ENCODE results near the gene INPP5K. TPM values are rescaled to one million over a fixed set of nuclear protein-coding genes. Genes with fewer than 3 reads are reported as not detected.
"Not testable (repeated sequence)": the region's sequence is repeated elsewhere in the genome, so short reads cannot be mapped to it uniquely, and the experiment has no call there.

The INPP5K gene
- total RNA-seq, 1 experiment from 2014 or later: 29.4 TPM

GRCh38 chr17:1454541-1454940 lies 61.9 kb downstream of the INPP5K start:
- Mint-ChIP-seq H3K4me3 (peak overlapping the region; percentile 96 to 98), H3K4me1 (peaks cover 12 to 14% of the 10 kb centered on the region in 2 experiments), H3K27ac (peak overlapping the region; percentile 49 to 80 (median 55); a peak in 4 of 7 replicates), H3K9me3 (no peaks in the 10 kb centered on the region), H3K36me3 (ENCODE audit: insufficient read depth in 1 of 3, low read depth in 3 of 3) (peaks cover 4 to 29% (median 19%) of the 10 kb centered on the region in 3 experiments; a peak in 6 of 7 replicates), H3K27me3 (ENCODE audit: low read depth) (no peaks in the 10 kb centered on the region; the same call in none of the 2 replicates)
- H3K79me2 ChIP-seq (ENCODE audit: insufficient read depth, low read length): peaks cover 32% of the 10 kb centered on the region
- peaks cover 5% of the 10 kb centered on the region for H3K79me1 ChIP-seq (ENCODE audit: insufficient read depth, low read depth, low read length, poor library complexity, severe bottlenecking)
- H3K4me2 ChIP-seq (ENCODE audit: insufficient read depth, insufficient read length, low read length): peak overlapping the region; percentile 97
- no peak overlapping the region for H2AFZ ChIP-seq (ENCODE audit: low read length)
- no peak overlapping the region for H3K23ac ChIP-seq (ENCODE audit: insufficient read length, low read depth, low read length)
- H4K8ac ChIP-seq (replicated peaks; ENCODE audit: insufficient read length, low read depth, low read length): no peak overlapping the region
- H2BK20ac ChIP-seq (ENCODE audit: low read depth, low read length, poor library complexity, severe bottlenecking): no peak overlapping the region
- H3K9me3 ChIP-seq (ENCODE audit: control insufficient read depth, low read depth, low read length): no peaks in the 10 kb centered on the region
- H2BK12ac ChIP-seq (ENCODE audit: insufficient read length, low read depth, low read length): no peak overlapping the region
- no peak overlapping the region for H2BK5ac ChIP-seq (ENCODE audit: insufficient read length, low read length)
- no peaks in the 10 kb centered on the region for H4K20me1 ChIP-seq (ENCODE audit: control insufficient read depth, insufficient read depth, insufficient read length)
- no peak overlapping the region for H2BK15ac ChIP-seq (ENCODE audit: low read depth, low read length)
- H2BK120ac ChIP-seq (ENCODE audit: low read depth, low read length, poor library complexity, severe bottlenecking): no peak overlapping the region
- H4K5ac ChIP-seq (ENCODE audit: insufficient read length, low read depth, low read length): no peak overlapping the region
- H3K4ac ChIP-seq (ENCODE audit: low read depth, low read length): no peak overlapping the region
- peak overlapping the region; percentile 78 for H3K9ac ChIP-seq (ENCODE audit: extremely low read depth, insufficient read length, low read length)
- peaks cover 8% of the 10 kb centered on the region for H3K23me2 ChIP-seq (ENCODE audit: insufficient read length, low read depth, low read length, poor library complexity, severe bottlenecking)
- DNase-seq: no peak
- TF ChIP-seq, protein P1, sequence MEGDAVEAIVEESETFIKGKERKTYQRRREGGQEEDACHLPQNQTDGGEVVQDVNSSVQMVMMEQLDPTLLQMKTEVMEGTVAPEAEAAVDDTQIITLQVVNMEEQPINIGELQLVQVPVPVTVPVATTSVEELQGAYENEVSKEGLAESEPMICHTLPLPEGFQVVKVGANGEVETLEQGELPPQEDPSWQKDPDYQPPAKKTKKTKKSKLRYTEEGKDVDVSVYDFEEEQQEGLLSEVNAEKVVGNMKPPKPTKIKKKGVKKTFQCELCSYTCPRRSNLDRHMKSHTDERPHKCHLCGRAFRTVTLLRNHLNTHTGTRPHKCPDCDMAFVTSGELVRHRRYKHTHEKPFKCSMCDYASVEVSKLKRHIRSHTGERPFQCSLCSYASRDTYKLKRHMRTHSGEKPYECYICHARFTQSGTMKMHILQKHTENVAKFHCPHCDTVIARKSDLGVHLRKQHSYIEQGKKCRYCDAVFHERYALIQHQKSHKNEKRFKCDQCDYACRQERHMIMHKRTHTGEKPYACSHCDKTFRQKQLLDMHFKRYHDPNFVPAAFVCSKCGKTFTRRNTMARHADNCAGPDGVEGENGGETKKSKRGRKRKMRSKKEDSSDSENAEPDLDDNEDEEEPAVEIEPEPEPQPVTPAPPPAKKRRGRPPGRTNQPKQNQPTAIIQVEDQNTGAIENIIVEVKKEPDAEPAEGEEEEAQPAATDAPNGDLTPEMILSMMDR (conservative IDR thresholded peaks at IDR 0.05): no peak
- H3K56ac ChIP-seq (ENCODE audit: insufficient read length, low read depth, low read length): no peak overlapping the region
- H4K91ac ChIP-seq (ENCODE audit: insufficient read length, low read depth, low read length): no peak overlapping the region
- no peak overlapping the region for H3K27ac ChIP-seq (ENCODE audit: insufficient read length, low read depth, low read length)
- H2AK5ac ChIP-seq (ENCODE audit: insufficient read length, low read length): no peak overlapping the region
- no CpG with 5 or more reads among the region's 9 CpGs for WGBS (ENCODE audit: extremely low coverage, insufficient read length, low lambda C conversion rate)
- H3K4me1 ChIP-seq (ENCODE audit: insufficient read depth, low read length): no peaks in the 10 kb centered on the region; the same call in 1 of the 2 replicates
- H3K14ac ChIP-seq (ENCODE audit: insufficient read depth, low read length): no peak overlapping the region
- H3K18ac ChIP-seq (ENCODE audit: insufficient read length, low read depth, low read length): no peak overlapping the region
- no peak overlapping the region for H3T11ph ChIP-seq (ENCODE audit: low read length)
- no peaks in the 10 kb centered on the region for H3K27me3 ChIP-seq (ENCODE audit: insufficient read depth, low read length)

DNA sequence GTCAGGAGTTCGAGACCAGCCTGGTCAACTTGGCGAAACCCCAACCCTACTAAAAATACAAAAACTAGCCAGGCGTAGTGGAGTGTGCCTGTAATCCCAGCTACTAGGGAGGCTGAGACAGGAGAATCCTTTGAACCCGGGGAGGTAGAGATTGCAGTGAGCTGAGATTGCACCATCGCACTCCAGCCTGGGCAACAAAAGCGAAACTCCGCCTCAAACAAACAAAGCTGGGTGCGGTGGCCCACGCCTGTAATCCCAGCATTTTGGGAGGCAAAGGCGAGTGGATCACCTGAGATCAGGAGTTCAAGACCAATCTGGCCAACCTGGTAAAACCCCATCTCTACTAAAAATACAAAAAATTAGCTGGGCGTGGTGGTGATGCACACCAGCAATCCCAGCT lies 62.7 kb downstream of the INPP5K start:
- not testable (repeated sequence) for H3K23me2 ChIP-seq (ENCODE audit: insufficient read length, low read depth, low read length, poor library complexity, severe bottlenecking); H4K5ac ChIP-seq (ENCODE audit: insufficient read length, low read depth, low read length); H3K9me3 Mint-ChIP-seq; H3K27me3 ChIP-seq (ENCODE audit: insufficient read depth, low read length); H3K4me2 ChIP-seq (ENCODE audit: insufficient read depth, insufficient read length, low read length); H3K4ac ChIP-seq (ENCODE audit: low read depth, low read length); H3K14ac ChIP-seq (ENCODE audit: insufficient read depth, low read length); H3K23ac ChIP-seq (ENCODE audit: insufficient read length, low read depth, low read length); H4K8ac ChIP-seq (replicated peaks; ENCODE audit: insufficient read length, low read depth, low read length); H3K27ac ChIP-seq (ENCODE audit: insufficient read length, low read depth, low read length); H3T11ph ChIP-seq (ENCODE audit: low read length); H3K56ac ChIP-seq (ENCODE audit: insufficient read length, low read depth, low read length); H2BK15ac ChIP-seq (ENCODE audit: low read depth, low read length); H2BK12ac ChIP-seq (ENCODE audit: insufficient read length, low read depth, low read length); H2BK120ac ChIP-seq (ENCODE audit: low read depth, low read length, poor library complexity, severe bottlenecking); H3K18ac ChIP-seq (ENCODE audit: insufficient read length, low read depth, low read length); H4K91ac ChIP-seq (ENCODE audit: insufficient read length, low read depth, low read length); H3K27me3 Mint-ChIP-seq (ENCODE audit: low read depth); DNase-seq; H2BK20ac ChIP-seq (ENCODE audit: low read depth, low read length, poor library complexity, severe bottlenecking); H2BK5ac ChIP-seq (ENCODE audit: insufficient read length, low read length); H3K9ac ChIP-seq (ENCODE audit: extremely low read depth, insufficient read length, low read length); H2AK5ac ChIP-seq (ENCODE audit: insufficient read length, low read length); H3K79me1 ChIP-seq (ENCODE audit: insufficient read depth, low read depth, low read length, poor library complexity, severe bottlenecking); H3K9me3 ChIP-seq (ENCODE audit: control insufficient read depth, low read depth, low read length); H4K20me1 ChIP-seq (ENCODE audit: control insufficient read depth, insufficient read depth, insufficient read length); H2AFZ ChIP-seq (ENCODE audit: low read length); H3K4me1 ChIP-seq (ENCODE audit: insufficient read depth, low read length)
- H3K36me3 Mint-ChIP-seq (ENCODE audit: insufficient read depth in 1 of 3, low read depth in 3 of 3): peaks cover 12 to 36% (median 23%) of the 10 kb centered on the region in 3 experiments; a peak in 6 of 7 replicates
- H3K4me1 Mint-ChIP-seq: peaks cover 12 to 14% of the 10 kb centered on the region in 2 experiments
- H3K27ac Mint-ChIP-seq: 0 out of 7 replicates have a peak overlapping the region, but pooled peaks of 1 of the 3 experiments have one; percentile 15
- peaks cover 41% of the 10 kb centered on the region for H3K79me2 ChIP-seq (ENCODE audit: insufficient read depth, low read length)
- WGBS (ENCODE audit: extremely low coverage, insufficient read length, low lambda C conversion rate): no CpG with 5 or more reads among the region's 11 CpGs
- H3K4me3 Mint-ChIP-seq: peak overlapping the region; percentile 23 to 32; a peak in 3 of 5 replicates

Data from H9 (cell line).